Neural progenitor cell (in vitro differentiated cells): ENCODE results near the gene DIRAS2. TPM values are rescaled to one million over a fixed set of nuclear protein-coding genes. Genes with fewer than 3 reads are reported as not detected.

Experiments used
- DNase-seq: peaks from one replicate; pipeline ENCODE4 v3.0.0-alpha.2; 2016; ENCODE audit warnings: low spot score
- H2AFZ ChIP-seq: fragments of 200-600 bp; sonication (generic); replicated peaks from 2 replicates; pipeline ENCODE4 v1.6.1; 2016; ENCODE audit warnings: antibody characterized with exemption
- H3F3A ChIP-seq: fragments of 200-600 bp; sonication (generic); 2 replicates; pipeline ENCODE4 v1.6.1; 2016; ENCODE audit warnings: antibody characterized with exemption, low read depth
- H3K27ac ChIP-seq: fragments of 200-600 bp; sonication (generic); 2 replicates; pipeline ENCODE4 v1.5.1; 2016; ENCODE audit warnings: mild to moderate bottlenecking
- H3K27me3 ChIP-seq: fragments of 200-600 bp; sonication (generic); 2 replicates; pipeline ENCODE4 v1.6.1; 2016; ENCODE audit warnings: mild to moderate bottlenecking, moderate library complexity
- H3K36me3 ChIP-seq: fragments of 200-600 bp; sonication (generic); 2 replicates; pipeline ENCODE4 v1.5.1; 2016
- H3K4me1 ChIP-seq: fragments of 200-600 bp; sonication (generic); 2 replicates; pipeline ENCODE4 v1.6.1; 2016; ENCODE audit warnings: mixed run types
- H3K4me2 ChIP-seq: fragments of 200-600 bp; sonication (generic); 2 replicates; pipeline ENCODE4 v1.6.1; 2016
- H3K4me3 ChIP-seq: fragments of 200-600 bp; sonication (generic); 2 replicates; pipeline ENCODE4 v1.5.1; 2016
- H3K79me2 ChIP-seq: fragments of 200-600 bp; sonication (generic); 2 replicates; pipeline ENCODE4 v1.6.1; 2016; ENCODE audit warnings: low read depth
- H3K9ac ChIP-seq: fragments of 200-600 bp; sonication (generic); 2 replicates; pipeline ENCODE4 v1.6.1; 2016
- H3K9me3 ChIP-seq: fragments of 200-600 bp; sonication (generic); 2 replicates; pipeline ENCODE4 v1.5.1; 2016; ENCODE audit warnings: low read depth
- H4K20me1 ChIP-seq: fragments of 200-600 bp; sonication (generic); 2 replicates; pipeline ENCODE4 v1.6.1; 2016; ENCODE audit warnings: low read depth
- H3K27ac Mint-ChIP-seq: 3 replicates; pipeline ENCODE4 v1.8.0; 2021; ENCODE audit warnings: mixed read lengths
- H3K27me3 Mint-ChIP-seq: 2 replicates; pipeline ENCODE4 v1.8.0; 2022; ENCODE audit warnings: low read depth, mild to moderate bottlenecking, inconsistent platforms, moderate library complexity, mixed read lengths; ENCODE audit not compliant: insufficient read depth
- H3K36me3 Mint-ChIP-seq: 3 replicates; pipeline ENCODE4 v1.8.0; 2021; ENCODE audit warnings: mixed read lengths
- H3K4me1 Mint-ChIP-seq: 3 replicates; pipeline ENCODE4 v1.8.0; 2021; ENCODE audit warnings: mixed read lengths
- H3K4me3 Mint-ChIP-seq: 3 replicates; pipeline ENCODE4 v1.8.0; 2021; ENCODE audit warnings: mild to moderate bottlenecking, moderate library complexity, mixed read lengths
- H3K9me3 Mint-ChIP-seq: 3 replicates; pipeline ENCODE4 v1.8.0; 2020; ENCODE audit warnings: mixed read lengths
- EZH2 ChIP-seq: fragments of 200-600 bp; sonication (generic); IDR thresholded peaks from 2 replicates; pipeline ENCODE4 v1.6.1; 2017; ENCODE audit warnings: antibody characterized with exemption, mild to moderate bottlenecking, moderate library complexity
- EZH2phosphoT487 ChIP-seq: fragments of 200-600 bp; sonication (generic); IDR thresholded peaks from 2 replicates; pipeline ENCODE4 v1.6.1; 2017; ENCODE audit warnings: antibody characterized with exemption
- total RNA-seq: library from RNA; depleted of rRNA; stranded (reverse); fragments of >200 nt; gene quantifications from 2 replicates; pipeline ENCODE4 v1.2.3, GENCODE V29; 2015; ENCODE audit warnings: low replicate concordance
- TF ChIP-seq, protein P1 (sequence below): fragments of 200-600 bp; sonication (generic); IDR thresholded peaks from 2 replicates; pipeline ENCODE4 v1.5.1; 2017; ENCODE audit warnings: antibody characterized with exemption, mild to moderate bottlenecking

The DIRAS2 gene
- total RNA-seq, 1 donor from 2014 or later = not detected

DNA sequence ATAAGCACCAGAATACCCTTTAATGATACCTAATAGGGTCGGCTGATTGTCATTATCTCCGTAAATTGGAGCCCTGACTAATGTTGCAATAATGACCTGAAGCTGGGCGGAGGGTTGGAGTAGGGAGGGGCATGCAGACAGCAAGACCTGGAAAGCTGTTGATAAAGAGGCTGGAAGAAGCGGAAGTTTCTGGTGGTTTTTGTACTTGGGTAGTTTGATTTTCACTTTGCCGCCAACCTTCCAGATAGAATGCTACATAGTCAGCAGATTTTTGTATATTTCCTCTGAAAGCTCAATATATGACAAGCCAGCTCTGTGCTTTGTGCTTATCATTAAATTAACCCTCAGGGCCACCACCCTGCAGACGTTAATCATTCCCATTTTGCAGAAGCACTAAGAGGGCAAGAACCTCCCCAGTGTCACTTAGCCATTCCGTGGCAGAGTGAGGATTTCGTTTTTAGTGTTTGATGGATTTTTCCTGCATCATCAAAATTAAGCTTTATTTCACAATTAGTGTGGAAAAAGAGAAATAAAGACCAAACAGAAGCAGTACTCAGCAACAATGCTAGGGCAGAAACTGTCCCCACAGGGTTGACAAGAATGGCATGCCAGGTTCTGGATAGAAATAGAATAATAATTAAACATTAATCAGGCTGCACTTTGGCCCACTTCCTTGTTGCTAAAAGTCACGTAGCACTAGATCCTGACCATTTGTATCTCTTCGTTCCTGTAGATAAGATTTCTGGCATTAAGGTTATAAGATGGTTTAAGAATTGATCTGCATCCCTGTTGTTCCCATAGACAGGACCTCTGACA, 34.7 kb downstream of the DIRAS2 start:
- no peak overlapping the region for H2AFZ ChIP-seq
- TF ChIP-seq, protein P1, sequence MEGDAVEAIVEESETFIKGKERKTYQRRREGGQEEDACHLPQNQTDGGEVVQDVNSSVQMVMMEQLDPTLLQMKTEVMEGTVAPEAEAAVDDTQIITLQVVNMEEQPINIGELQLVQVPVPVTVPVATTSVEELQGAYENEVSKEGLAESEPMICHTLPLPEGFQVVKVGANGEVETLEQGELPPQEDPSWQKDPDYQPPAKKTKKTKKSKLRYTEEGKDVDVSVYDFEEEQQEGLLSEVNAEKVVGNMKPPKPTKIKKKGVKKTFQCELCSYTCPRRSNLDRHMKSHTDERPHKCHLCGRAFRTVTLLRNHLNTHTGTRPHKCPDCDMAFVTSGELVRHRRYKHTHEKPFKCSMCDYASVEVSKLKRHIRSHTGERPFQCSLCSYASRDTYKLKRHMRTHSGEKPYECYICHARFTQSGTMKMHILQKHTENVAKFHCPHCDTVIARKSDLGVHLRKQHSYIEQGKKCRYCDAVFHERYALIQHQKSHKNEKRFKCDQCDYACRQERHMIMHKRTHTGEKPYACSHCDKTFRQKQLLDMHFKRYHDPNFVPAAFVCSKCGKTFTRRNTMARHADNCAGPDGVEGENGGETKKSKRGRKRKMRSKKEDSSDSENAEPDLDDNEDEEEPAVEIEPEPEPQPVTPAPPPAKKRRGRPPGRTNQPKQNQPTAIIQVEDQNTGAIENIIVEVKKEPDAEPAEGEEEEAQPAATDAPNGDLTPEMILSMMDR = no peak
- no peak for TF ChIP-seq EZH2phosphoT487
- TF ChIP-seq EZH2 = no peak
- no peaks in the 10 kb centered on the region for H3K36me3 ChIP-seq
- H3K27me3 Mint-ChIP-seq = peaks cover 2% of the 10 kb centered on the region
- H3K4me1 ChIP-seq = no peaks in the 10 kb centered on the region
- H3K4me3 ChIP-seq = no peak overlapping the region
- H3K27me3 ChIP-seq = no peaks in the 10 kb centered on the region
- no peaks in the 10 kb centered on the region for H3K9me3 Mint-ChIP-seq
- H3K4me1 Mint-ChIP-seq = peaks cover 4% of the 10 kb centered on the region
- H3K4me2 ChIP-seq = no peak overlapping the region
- H3K27ac Mint-ChIP-seq = no peak overlapping the region
- H3K9ac ChIP-seq = no peak overlapping the region
- DNase-seq = no peak
- H3K27ac ChIP-seq = no peak overlapping the region
- no peaks in the 10 kb centered on the region for H3K36me3 Mint-ChIP-seq
- H4K20me1 ChIP-seq = no peaks in the 10 kb centered on the region
- no peaks in the 10 kb centered on the region for H3K9me3 ChIP-seq
- no peaks in the 10 kb centered on the region for H3F3A ChIP-seq
- no peak overlapping the region for H3K4me3 Mint-ChIP-seq
- H3K79me2 ChIP-seq = no peaks in the 10 kb centered on the region

- no peak overlapping the region for H3K9ac ChIP-seq
- H3K9me3 ChIP-seq = no peaks in the 10 kb centered on the region
- no peak overlapping the region for H3K4me3 ChIP-seq
- H3K4me3 Mint-ChIP-seq = no peak overlapping the region
- TF ChIP-seq EZH2 (no peak), EZH2phosphoT487 (no peak)
- TF ChIP-seq, protein P1 = no peak
- peaks cover 6% of the 10 kb centered on the region for H3K9me3 Mint-ChIP-seq
- H3K27me3 Mint-ChIP-seq = no peaks in the 10 kb centered on the region
- H2AFZ ChIP-seq = no peak overlapping the region
- no peaks in the 10 kb centered on the region for H3K36me3 ChIP-seq
- H4K20me1 ChIP-seq = no peaks in the 10 kb centered on the region
- H3K27ac ChIP-seq = no peak overlapping the region
- DNase-seq = no peak
- no peaks in the 10 kb centered on the region for H3K4me1 Mint-ChIP-seq
- H3F3A ChIP-seq = no peaks in the 10 kb centered on the region
- H3K4me2 ChIP-seq = no peak overlapping the region
- no peaks in the 10 kb centered on the region for H3K4me1 ChIP-seq
- no peaks in the 10 kb centered on the region for H3K27me3 ChIP-seq
- H3K36me3 Mint-ChIP-seq = no peaks in the 10 kb centered on the region
- no peaks in the 10 kb centered on the region for H3K79me2 ChIP-seq
- no peak overlapping the region for H3K27ac Mint-ChIP-seq
Measured at GRCh38 chr9:90600029-90600428, 42.6 kb downstream of the DIRAS2 start.

- no peak for DNase-seq
- Histone ChIP-seq H3K4me3 (no peak overlapping the region), H4K20me1 (no peaks in the 10 kb centered on the region), H3K4me2 (no peak overlapping the region), H3K4me1 (no peaks in the 10 kb centered on the region), H3F3A (no peaks in the 10 kb centered on the region), H3K27me3 (no peaks in the 10 kb centered on the region), H3K27ac (no peak overlapping the region), H2AFZ (no peak overlapping the region), H3K36me3 (no peaks in the 10 kb centered on the region), H3K9ac (no peak overlapping the region), H3K79me2 (no peaks in the 10 kb centered on the region), H3K9me3 (no peaks in the 10 kb centered on the region)
- TF ChIP-seq EZH2 (no peak), EZH2phosphoT487 (no peak)
- TF ChIP-seq, protein P1 = no peak
- Mint-ChIP-seq H3K4me3 (no peak overlapping the region), H3K36me3 (no peaks in the 10 kb centered on the region), H3K9me3 (peaks cover 16% of the 10 kb centered on the region), H3K4me1 (no peaks in the 10 kb centered on the region), H3K27ac (no peak overlapping the region), H3K27me3 (no peaks in the 10 kb centered on the region)
Measured at GRCh38 chr9:90598191-90598590, 44.4 kb downstream of the DIRAS2 start.
